ENCODE results near the gene SNX30. TPM values are rescaled to one million over a fixed set of nuclear protein-coding genes. Genes with fewer than 3 reads are reported as not detected.

The SNX30 gene
- total RNA-seq, 1 experiment from 2014 or later: 12.7 TPM

- H2AFZ ChIP-seq (ENCODE audit: low read depth, low read length, poor library complexity, severe bottlenecking): no peak overlapping the region
- TF ChIP-seq ELF1 (IDR thresholded peaks at IDR 0.05; ENCODE audit: borderline replicate concordance, low read depth): no peak
- TF ChIP-seq, protein P1, sequence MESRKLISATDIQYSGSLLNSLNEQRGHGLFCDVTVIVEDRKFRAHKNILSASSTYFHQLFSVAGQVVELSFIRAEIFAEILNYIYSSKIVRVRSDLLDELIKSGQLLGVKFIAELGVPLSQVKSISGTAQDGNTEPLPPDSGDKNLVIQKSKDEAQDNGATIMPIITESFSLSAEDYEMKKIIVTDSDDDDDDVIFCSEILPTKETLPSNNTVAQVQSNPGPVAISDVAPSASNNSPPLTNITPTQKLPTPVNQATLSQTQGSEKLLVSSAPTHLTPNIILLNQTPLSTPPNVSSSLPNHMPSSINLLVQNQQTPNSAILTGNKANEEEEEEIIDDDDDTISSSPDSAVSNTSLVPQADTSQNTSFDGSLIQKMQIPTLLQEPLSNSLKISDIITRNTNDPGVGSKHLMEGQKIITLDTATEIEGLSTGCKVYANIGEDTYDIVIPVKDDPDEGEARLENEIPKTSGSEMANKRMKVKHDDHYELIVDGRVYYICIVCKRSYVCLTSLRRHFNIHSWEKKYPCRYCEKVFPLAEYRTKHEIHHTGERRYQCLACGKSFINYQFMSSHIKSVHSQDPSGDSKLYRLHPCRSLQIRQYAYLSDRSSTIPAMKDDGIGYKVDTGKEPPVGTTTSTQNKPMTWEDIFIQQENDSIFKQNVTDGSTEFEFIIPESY (IDR thresholded peaks at IDR 0.05; ENCODE audit: extremely low read depth, insufficient replicate concordance, low read length): no peak
- TF ChIP-seq, protein P2, sequence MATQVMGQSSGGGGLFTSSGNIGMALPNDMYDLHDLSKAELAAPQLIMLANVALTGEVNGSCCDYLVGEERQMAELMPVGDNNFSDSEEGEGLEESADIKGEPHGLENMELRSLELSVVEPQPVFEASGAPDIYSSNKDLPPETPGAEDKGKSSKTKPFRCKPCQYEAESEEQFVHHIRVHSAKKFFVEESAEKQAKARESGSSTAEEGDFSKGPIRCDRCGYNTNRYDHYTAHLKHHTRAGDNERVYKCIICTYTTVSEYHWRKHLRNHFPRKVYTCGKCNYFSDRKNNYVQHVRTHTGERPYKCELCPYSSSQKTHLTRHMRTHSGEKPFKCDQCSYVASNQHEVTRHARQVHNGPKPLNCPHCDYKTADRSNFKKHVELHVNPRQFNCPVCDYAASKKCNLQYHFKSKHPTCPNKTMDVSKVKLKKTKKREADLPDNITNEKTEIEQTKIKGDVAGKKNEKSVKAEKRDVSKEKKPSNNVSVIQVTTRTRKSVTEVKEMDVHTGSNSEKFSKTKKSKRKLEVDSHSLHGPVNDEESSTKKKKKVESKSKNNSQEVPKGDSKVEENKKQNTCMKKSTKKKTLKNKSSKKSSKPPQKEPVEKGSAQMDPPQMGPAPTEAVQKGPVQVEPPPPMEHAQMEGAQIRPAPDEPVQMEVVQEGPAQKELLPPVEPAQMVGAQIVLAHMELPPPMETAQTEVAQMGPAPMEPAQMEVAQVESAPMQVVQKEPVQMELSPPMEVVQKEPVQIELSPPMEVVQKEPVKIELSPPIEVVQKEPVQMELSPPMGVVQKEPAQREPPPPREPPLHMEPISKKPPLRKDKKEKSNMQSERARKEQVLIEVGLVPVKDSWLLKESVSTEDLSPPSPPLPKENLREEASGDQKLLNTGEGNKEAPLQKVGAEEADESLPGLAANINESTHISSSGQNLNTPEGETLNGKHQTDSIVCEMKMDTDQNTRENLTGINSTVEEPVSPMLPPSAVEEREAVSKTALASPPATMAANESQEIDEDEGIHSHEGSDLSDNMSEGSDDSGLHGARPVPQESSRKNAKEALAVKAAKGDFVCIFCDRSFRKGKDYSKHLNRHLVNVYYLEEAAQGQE (IDR thresholded peaks at IDR 0.05; ENCODE audit: low read depth): no peak
- TF ChIP-seq POLR2A (IDR thresholded peaks at IDR 0.05; ENCODE audit: borderline replicate concordance, extremely low read depth, insufficient read depth, insufficient read length): no peak
- no peak for TF ChIP-seq SIN3A (IDR thresholded peaks at IDR 0.05; ENCODE audit: low read depth)
- no peak for TF ChIP-seq ZNF274 (IDR thresholded peaks at IDR 0.05; ENCODE audit: low read depth, low read length)
- no peak for TF ChIP-seq TCF7L2 (IDR thresholded peaks at IDR 0.05; ENCODE audit: borderline replicate concordance, extremely low read depth, insufficient read depth, insufficient read length)
- TF ChIP-seq CTCF (IDR thresholded peaks at IDR 0.05 in 2 of 3, conservative IDR thresholded peaks at IDR 0.05 in 1 of 3; ENCODE audit: borderline replicate concordance in 1 of 3, insufficient read depth in 1 of 3, low read depth in 2 of 3, low read length in 2 of 3): no peak
- TF ChIP-seq POLR2AphosphoS5 (IDR thresholded peaks at IDR 0.05; ENCODE audit: low read depth, low read length): no peak
- no peak for TF ChIP-seq EZH2 (IDR thresholded peaks at IDR 0.05)
- no peak for TF ChIP-seq CBX3 (IDR thresholded peaks at IDR 0.05; ENCODE audit: low read depth)
- no peak for TF ChIP-seq YY1 (IDR thresholded peaks at IDR 0.05; ENCODE audit: extremely low read depth, insufficient replicate concordance, low read depth, low read length)
- TF ChIP-seq, protein P3, sequence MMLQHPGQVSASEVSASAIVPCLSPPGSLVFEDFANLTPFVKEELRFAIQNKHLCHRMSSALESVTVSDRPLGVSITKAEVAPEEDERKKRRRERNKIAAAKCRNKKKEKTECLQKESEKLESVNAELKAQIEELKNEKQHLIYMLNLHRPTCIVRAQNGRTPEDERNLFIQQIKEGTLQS (IDR thresholded peaks at IDR 0.05): no peak
- H4K20me1 ChIP-seq (ENCODE audit: insufficient read depth): no peaks in the 10 kb centered on the region
- intact Hi-C loops (cut with micrococcal nuclease): no loop called here
- DNase-seq (ENCODE audit: low read depth, low spot score): no peak
- BruUV-seq (replicated peaks): no TSS peak
- CTCF ChIA-PET: no interaction called here
- RAD21 ChIA-PET (ENCODE audit: low non-redundant PET in 1 of 2, low total read pairs in 2 of 2, uncharacterized antibody in 2 of 2, unreplicated experiment in 2 of 2): no interaction called here
- no peaks in the 10 kb centered on the region for H3K4me1 ChIP-seq (ENCODE audit: control insufficient read depth in 1 of 2, insufficient read depth in 2 of 2, low read length in 2 of 2)
- H3K27me3 ChIP-seq (ENCODE audit: insufficient read depth, low read length): no peaks in the 10 kb centered on the region
- no peaks in the 10 kb centered on the region for H3K36me3 ChIP-seq (ENCODE audit: control insufficient read depth in 1 of 2, insufficient read depth in 2 of 2, low read length in 2 of 2)
- H3K4me2 ChIP-seq (ENCODE audit: low read length): no peak overlapping the region
- H3K9ac ChIP-seq (ENCODE audit: low read length): no peak overlapping the region
- no peak overlapping the region for H3K4me3 ChIP-seq (replicated peaks in 1 of 2; ENCODE audit: low read depth in 1 of 2, low read length in 2 of 2)
- no peaks in the 10 kb centered on the region for H3K79me2 ChIP-seq (ENCODE audit: insufficient read depth, low read length)
- H3K9me3 ChIP-seq (ENCODE audit: control insufficient read depth in 1 of 2, insufficient read depth in 1 of 2, low read depth in 1 of 2, low read length in 2 of 2): no peaks in the 10 kb centered on the region
- POLR2A ChIA-PET: no interaction called here
- no peak for ATAC-seq
- H3K27ac ChIP-seq (ENCODE audit: low read depth, low read length): no peak overlapping the region
- H3K9me2 ChIP-seq (ENCODE audit: insufficient read depth): no peaks in the 10 kb centered on the region
These were observed 87.8 kb downstream of the SNX30 start for GRCh38 chr9:112838342-112838741.
